SK-N-SH treated with all-trans-retinoic acid at 6 μM for 48 hours (cell line): ENCODE measurements around the gene KRTAP2-1.

Experiments used
- BACH2 ChIP-seq: fragments of 250-450 bp; sonication (Bioruptor Pico); IDR thresholded peaks from 2 replicates; pipeline ENCODE4 v1.9.0; 2021; ENCODE audit warnings: mild to moderate bottlenecking, borderline replicate concordance
- ISL1 ChIP-seq: fragments of 250-450 bp; sonication (Bioruptor Pico); IDR thresholded peaks from 2 replicates; pipeline ENCODE4 v2.1.2; 2022; ENCODE audit warnings: mild to moderate bottlenecking, moderate library complexity
- PATZ1 ChIP-seq: fragments of 250-450 bp; sonication (Bioruptor Pico); IDR thresholded peaks from 2 replicates; pipeline ENCODE4 v1.8.0; 2020; ENCODE audit warnings: mild to moderate bottlenecking, moderate library complexity, borderline replicate concordance
- RARB ChIP-seq: fragments of 250-450 bp; sonication (Bioruptor Pico); IDR thresholded peaks from 2 replicates; pipeline ENCODE4 v1.8.0; 2021; ENCODE audit warnings: mild to moderate bottlenecking, moderate library complexity
- TSHZ2 ChIP-seq: fragments of 250-450 bp; sonication (Bioruptor Pico); IDR thresholded peaks from 2 replicates; pipeline ENCODE4 v1.5.0; 2020; ENCODE audit warnings: mild to moderate bottlenecking, moderate library complexity
- ZC3H10 ChIP-seq: fragments of 250-450 bp; sonication (Bioruptor Pico); IDR thresholded peaks from 2 replicates; pipeline ENCODE4 v1.5.1; 2021; ENCODE audit warnings: mild to moderate bottlenecking, moderate library complexity
- ZFP30 ChIP-seq: fragments of 450-650 bp; formaldehyde crosslinking; IDR thresholded peaks from 2 replicates; pipeline ENCODE4 v1.5.0; 2022; ENCODE audit warnings: mild to moderate bottlenecking, moderate library complexity
- ZNF70 ChIP-seq: fragments of 450-650 bp; formaldehyde crosslinking; IDR thresholded peaks from 2 replicates; pipeline ENCODE4 v1.5.0; 2020; ENCODE audit warnings: mild to moderate bottlenecking, moderate library complexity

- TF ChIP-seq BACH2 (CRISPR knock-in tag) (no peak), ISL1 (CRISPR knock-in tag) (no peak), ZFP30 (CRISPR knock-in tag) (no peak), ZC3H10 (CRISPR knock-in tag) (no peak), RARB (no peak), PATZ1 (CRISPR knock-in tag) (no peak), TSHZ2 (CRISPR knock-in tag) (no peak), ZNF70 (CRISPR knock-in tag) (no peak)
Observed at GRCh38 chr17:41013181-41013580, 33.9 kb downstream of the KRTAP2-1 start.
